ENCODE results near the gene CPT2.

DNA sequence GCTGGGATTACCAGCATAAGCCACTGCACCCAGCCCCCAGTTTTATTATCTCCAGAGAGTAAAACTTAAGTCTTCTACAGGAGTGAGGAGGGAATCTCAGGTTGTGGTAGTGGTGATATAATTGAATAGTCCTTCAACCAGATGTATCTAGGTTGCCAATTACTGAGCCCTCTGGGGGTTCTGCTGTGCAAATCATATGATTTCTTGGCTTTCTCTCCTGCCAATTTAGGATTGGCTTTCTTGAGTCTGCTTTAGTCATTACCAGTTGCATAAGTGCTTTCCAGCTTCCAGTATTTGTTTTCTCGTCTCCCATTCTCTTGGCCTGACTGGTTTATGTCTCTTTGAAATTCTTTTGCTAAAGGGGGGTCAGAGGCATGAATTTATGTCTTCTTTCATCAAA is 11.1 kb downstream of the CPT2 start:
- TF ChIP-seq, protein P1, sequence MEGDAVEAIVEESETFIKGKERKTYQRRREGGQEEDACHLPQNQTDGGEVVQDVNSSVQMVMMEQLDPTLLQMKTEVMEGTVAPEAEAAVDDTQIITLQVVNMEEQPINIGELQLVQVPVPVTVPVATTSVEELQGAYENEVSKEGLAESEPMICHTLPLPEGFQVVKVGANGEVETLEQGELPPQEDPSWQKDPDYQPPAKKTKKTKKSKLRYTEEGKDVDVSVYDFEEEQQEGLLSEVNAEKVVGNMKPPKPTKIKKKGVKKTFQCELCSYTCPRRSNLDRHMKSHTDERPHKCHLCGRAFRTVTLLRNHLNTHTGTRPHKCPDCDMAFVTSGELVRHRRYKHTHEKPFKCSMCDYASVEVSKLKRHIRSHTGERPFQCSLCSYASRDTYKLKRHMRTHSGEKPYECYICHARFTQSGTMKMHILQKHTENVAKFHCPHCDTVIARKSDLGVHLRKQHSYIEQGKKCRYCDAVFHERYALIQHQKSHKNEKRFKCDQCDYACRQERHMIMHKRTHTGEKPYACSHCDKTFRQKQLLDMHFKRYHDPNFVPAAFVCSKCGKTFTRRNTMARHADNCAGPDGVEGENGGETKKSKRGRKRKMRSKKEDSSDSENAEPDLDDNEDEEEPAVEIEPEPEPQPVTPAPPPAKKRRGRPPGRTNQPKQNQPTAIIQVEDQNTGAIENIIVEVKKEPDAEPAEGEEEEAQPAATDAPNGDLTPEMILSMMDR (IDR thresholded peaks at IDR 0.05) = no peak
- TF ChIP-seq EZH2phosphoT487 (IDR thresholded peaks at IDR 0.05) = no peak
- no peak for TF ChIP-seq EZH2 (IDR thresholded peaks at IDR 0.05)
